ENCODE measurements around the gene NEB. TPM values are rescaled to one million over a fixed set of nuclear protein-coding genes. Genes with fewer than 3 reads are reported as not detected.
"Not testable (repeated sequence)": the region's sequence is repeated elsewhere in the genome, so short reads cannot be mapped to it uniquely, and the experiment has no call there.

Gene NEB
- total RNA-seq, 1 donor from 2014 or later = 0.39 TPM

DNA sequence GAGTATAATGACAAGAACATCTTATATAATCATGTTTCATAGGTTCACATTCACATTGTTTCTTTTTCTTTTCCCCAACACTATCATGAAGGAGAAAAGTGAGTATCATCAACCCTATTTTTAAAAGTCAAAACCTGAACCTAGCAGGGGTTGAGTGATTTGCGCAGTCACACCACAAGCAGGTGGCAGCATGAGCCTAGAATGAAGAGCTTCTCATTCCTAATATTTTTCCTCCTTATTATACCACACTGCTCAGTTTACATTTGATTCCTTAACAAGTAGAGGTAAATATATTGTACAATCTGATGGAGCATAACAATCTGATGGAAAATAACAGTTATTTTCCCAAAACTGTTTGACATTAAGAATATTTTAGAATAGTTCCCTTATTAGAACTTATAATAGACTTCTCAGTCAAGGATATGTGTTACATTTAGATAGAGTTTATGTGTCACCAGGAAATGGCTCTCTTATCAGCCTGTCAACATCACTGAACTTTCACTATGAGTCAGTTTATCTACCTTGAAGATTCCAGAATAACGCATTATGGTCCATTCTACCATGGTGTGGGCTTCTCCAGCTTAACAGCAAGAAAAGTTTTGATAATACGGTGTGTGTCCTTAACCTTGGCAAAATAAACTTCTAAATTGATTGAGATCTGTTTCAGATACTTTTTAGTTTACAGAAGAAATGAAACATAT, 119.5 kb downstream of the NEB start:
- DNase-seq (ENCODE audit: low read depth in 2 of 2) = peak in 1 of 2 donors; percentile 82

DNA sequence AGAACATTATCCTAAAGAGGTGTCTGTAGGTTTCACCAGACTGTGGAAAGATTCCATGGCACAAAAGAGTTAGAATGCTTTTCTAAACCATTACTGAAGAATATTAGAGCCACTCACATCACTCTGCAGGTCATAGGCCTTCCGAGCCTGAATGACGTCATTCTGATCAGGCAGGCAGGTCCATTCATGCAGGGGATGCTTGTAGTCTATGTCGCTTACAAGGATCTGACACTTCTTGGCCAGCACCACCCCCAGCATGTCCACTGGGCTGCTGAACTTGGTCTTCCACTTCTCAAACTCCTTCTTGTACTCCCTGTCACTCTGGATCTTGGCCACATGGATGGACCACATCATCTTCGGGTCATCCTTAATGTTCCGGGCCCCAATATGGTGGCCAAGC, 120.1 kb downstream of the NEB start:
- DNase-seq (ENCODE audit: low read depth in 2 of 2) = no peak

DNA sequence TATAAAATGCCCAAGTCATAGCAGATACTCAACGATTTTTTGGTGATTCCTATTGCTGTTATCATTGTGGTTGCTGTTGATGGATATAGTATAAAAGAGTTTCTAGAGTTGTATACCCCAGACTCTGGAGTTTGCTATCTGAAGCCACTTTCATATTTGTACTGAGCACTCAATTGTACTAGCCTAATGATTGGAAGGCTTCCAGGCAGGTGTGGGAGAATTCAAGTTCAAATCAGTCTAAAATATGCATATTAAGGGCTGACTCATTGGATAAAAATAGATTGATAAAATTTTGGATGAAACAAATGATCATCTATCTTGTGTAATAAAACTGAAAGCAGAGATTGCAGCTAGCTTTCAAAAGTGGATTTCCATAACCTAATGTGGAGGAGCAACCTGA, 122.9 kb downstream of the NEB start:
- DNase-seq (ENCODE audit: low read depth in 2 of 2) = no peak

DNA sequence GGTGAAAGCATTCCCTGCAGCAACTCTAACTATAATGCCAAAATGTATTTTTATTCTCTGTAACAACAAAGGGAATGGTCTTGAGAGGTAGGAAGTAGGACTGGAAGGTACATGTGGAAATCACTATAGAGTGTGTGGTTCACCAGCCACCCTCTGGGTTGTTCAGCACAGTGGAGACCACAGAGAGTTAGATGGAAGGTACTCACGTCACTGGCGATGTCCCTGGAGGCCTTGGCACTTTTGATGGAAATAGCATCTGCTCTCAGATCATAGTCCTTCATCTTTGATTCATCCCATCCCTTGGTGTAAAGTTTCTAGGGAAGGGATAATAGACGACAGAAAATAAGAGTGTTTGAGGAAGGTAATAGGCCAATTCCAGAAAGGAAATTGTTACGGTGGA, 124.0 kb downstream of the NEB start:
- no peak for DNase-seq (ENCODE audit: low read depth in 2 of 2)

DNA sequence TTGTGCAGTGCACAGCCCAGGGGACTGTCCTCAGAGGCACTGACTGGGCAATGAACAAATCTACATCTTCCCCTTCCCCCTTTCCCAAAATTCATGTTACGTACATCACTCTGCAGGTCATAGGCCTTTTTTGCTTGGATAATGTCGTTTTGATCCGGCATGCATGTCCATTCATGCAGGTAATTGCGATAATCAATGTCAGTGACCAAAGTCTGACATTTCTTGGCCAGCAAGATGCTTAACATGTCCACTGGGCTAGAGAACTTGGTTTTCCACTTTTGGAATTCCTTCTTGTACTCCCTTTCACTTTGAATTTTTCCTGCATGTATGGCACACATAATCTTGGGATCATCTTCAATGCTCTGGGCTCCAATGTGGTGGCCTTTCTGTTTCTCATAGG, 124.6 kb downstream of the NEB start:
- no peak for DNase-seq (ENCODE audit: low read depth in 2 of 2)

DNA sequence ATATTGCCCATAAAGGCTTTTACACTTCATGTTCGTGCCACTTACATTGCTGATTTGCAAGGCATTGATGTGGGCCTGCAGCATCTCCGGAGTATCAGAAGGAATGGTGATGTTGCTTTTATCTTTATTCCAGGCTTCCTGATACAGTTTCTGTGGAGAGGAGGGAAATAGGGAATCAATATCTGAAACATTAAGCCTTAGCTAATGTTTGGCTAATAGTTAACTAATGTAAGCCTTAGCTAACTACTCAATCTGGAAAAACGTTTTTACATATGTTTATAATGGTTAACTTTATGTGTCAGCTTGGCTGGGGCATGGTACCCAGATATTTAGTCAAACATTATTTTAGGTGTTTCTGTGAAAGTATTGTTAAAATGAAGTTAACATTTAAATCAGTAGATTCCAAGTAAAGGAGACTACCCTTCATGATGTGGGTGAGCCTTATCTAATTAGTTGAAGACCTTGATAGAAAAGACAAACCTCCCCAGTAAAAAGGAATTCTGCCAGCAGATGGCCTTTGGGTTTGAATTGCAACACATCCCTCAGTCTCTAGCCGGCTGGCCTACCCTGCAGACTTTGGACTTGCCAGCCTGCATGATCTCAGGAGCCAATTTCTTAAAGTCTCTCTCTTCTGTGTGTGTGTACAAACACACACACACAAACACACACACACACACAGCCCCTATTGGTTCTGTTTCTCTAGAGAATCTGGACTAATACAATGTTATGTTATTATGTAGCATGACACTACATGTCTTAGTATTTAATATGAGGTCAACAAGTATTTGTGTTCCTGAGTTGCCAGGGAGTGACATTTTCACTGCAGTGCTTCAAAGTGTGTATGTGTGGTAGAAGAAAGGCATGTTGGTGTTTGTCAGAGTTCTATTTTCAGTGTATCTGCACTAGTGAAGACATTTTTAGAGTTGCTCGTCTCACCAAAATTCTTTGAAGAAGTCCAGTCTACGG, 126.5 kb downstream of the NEB start:
- not testable (repeated sequence) for DNase-seq (ENCODE audit: low read depth in 2 of 2)

DNA sequence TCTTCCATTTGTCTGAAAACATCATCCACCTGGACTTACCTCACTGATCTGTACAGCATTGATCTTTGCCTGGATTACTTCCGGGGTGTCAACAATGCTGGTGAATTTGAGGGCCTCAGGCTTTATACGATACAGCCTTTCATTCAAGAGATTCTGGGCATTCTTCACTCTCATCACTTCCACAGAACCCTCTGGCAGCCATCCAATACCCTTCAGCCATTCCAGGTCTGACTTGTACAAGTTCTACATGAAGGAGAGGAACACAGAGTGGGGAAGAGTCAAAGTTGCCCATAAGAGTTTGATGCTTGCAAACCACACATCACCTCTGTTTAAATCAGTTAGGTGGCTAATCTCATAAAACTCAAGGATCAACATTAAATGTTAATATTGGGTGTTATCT, 130.7 kb downstream of the NEB start:
- not testable (repeated sequence) for DNase-seq (ENCODE audit: low read depth in 2 of 2)

DNA sequence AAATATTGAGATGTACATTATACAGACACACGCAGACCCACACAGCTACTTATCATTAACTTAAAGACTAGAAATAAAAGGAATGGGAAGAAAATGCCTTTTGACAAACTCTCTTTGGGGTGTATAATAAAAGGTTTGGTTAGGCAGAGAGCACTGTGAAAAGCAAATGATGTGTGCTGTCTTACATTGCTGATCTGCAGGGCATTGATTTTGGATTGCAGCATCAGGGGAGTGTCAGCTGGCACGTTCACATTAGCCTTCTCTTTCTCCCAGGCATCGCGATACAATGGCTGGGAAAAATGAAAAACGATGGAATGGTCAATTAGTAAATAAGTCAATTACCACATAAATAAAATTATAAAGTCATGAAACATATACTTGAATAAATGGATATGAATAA, 131.9 kb downstream of the NEB start:
- not testable (repeated sequence) for DNase-seq (ENCODE audit: low read depth in 2 of 2)

DNA sequence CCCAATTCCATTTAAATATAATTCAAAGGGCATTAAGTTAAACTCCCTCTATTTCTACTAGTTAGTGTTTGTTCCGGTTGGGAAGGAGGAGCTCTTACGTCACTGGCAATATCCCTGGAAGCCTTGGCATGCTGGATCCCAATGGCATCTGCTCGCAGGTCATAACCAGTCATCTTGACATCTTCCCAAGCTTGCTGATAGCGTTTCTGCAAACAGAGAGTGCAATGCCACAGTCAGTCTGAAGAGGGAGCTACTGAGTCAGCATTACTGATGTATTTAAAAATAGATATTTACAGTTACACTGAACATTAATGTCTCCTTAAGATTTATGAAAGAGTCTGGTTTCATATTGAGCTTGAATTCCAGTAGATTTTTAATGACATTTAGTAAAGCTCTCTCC, 132.5 kb downstream of the NEB start:
- not testable (repeated sequence) for DNase-seq (ENCODE audit: low read depth in 2 of 2)

DNA sequence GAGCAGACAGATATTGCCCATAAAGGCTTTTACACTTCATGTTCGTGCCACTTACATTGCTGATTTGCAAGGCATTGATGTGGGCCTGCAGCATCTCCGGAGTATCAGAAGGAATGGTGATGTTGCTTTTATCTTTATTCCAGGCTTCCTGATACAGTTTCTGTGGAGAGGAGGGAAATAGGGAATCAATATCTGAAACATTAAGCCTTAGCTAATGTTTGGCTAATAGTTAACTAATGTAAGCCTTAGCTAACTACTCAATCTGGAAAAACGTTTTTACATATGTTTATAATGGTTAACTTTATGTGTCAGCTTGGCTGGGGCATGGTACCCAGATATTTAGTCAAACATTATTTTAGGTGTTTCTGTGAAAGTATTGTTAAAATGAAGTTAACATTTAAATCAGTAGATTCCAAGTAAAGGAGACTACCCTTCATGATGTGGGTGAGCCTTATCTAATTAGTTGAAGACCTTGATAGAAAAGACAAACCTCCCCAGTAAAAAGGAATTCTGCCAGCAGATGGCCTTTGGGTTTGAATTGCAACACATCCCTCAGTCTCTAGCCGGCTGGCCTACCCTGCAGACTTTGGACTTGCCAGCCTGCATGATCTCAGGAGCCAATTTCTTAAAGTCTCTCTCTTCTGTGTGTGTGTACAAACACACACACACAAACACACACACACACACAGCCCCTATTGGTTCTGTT, 137.2 kb downstream of the NEB start:
- DNase-seq (ENCODE audit: low read depth in 2 of 2) = not testable (repeated sequence)

DNA sequence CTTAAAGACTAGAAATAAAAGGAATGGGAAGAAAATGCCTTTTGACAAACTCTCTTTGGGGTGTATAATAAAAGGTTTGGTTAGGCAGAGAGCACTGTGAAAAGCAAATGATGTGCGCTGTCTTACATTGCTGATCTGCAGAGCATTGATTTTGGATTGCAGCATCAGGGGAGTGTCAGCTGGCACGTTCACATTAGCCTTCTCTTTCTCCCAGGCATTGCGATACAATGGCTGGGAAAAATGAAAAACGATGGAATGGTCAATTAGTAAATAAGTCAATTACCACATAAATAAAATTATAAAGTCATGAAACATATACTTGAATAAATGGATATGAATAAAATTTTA, 142.4 kb downstream of the NEB start:
- DNase-seq (ENCODE audit: low read depth in 2 of 2) = not testable (repeated sequence)

DNA sequence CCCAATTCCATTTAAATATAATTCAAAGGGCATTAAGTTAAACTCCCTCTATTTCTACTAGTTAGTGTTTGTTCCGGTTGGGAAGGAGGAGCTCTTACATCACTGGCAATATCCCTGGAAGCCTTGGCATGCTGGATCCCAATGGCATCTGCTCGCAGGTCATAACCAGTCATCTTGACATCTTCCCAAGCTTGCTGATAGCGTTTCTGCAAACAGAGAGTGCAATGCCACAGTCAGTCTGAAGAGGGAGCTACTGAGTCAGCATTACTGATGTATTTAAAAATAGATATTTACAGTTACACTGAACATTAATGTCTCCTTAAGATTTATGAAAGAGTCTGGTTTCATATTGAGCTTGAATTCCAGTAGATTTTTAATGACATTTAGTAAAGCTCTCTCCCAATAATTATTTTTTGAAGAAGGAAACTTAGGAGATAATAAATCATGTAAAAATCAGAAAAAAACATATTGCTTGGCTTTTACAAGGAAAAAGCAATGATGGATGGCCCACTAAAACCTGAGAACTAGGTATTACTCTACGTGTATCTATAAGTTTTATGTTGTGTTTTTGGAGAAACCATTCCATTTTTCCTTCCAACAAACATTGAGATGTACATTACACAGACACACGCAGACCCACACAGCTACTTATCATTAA, 142.9 kb downstream of the NEB start:
- DNase-seq (ENCODE audit: low read depth in 2 of 2) = not testable (repeated sequence)

DNA sequence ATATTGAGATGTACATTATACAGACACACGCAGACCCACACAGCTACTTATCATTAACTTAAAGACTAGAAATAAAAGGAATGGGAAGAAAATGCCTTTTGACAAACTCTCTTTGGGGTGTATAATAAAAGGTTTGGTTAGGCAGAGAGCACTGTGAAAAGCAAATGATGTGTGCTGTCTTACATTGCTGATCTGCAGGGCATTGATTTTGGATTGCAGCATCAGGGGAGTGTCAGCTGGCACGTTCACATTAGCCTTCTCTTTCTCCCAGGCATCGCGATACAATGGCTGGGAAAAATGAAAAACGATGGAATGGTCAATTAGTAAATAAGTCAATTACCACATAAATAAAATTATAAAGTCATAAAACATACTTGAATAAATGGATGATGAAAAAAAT, 153.0 kb downstream of the NEB start:
- not testable (repeated sequence) for DNase-seq (ENCODE audit: low read depth in 2 of 2)

DNA sequence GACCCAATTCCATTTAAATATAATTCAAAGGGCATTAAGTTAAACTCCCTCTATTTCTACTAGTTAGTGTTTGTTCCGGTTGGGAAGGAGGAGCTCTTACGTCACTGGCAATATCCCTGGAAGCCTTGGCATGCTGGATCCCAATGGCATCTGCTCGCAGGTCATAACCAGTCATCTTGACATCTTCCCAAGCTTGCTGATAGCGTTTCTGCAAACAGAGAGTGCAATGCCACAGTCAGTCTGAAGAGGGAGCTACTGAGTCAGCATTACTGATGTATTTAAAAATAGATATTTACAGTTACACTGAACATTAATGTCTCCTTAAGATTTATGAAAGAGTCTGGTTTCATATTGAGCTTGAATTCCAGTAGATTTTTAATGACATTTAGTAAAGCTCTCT, 153.6 kb downstream of the NEB start:
- not testable (repeated sequence) for DNase-seq (ENCODE audit: low read depth in 2 of 2)

DNA sequence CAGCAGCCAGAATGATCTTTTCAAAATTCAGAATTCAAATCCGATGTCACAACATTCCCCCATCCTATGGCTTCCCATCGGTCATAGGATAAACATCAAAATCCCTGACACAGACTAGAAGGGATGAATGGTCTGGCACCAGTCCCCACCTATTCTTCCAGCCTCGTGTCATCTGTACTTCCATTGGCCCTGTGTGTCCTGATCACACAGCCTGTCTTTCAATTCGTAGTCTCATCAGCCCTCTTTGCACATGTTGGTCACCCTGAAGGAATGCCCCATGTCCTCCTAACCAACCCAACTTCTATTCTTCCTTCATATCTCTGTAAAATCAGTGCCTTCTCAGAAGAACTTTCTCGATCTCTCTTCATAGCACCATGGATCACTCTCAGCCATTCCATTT, 157.2 kb downstream of the NEB start:
- no peak for DNase-seq (ENCODE audit: low read depth in 2 of 2)

DNA sequence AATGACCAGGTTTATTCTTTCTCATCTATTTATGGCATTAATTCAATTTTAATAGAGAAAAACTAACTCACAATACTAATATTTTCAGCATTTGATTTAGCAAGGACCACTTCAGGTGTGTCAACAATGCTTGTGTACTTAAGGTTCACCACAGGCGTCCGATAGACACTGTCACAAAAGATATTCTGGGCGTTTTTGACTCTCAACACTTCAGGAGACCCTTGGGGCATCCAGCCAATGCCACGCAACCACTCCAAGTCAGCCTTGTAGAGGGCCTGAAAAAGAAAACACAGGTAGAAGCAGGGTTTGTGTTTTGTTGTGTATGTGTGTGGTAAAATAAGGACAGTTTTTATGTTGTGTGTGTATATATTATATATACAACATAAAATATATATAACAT, 158.2 kb downstream of the NEB start:
- no peak for DNase-seq (ENCODE audit: low read depth in 2 of 2)

DNA sequence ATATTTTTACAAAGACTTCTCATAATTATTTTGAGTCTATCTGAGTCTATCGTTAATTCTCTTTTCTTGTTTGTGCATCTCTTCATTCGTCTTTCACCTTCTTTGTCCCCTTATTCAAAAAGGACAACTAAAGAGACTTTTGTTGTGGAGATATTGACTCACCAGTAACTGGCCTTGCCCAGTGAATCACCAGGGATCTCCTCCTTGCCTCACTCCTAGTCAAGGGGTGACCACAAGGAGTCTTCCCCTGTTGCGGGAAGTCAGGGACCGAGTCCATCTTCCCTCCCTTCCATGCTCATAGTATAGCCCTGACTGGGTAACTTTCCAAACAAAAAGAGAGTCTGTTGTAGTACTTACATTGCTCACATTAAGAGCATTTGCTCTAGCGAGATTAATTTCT, 158.9 kb downstream of the NEB start:
- DNase-seq (ENCODE audit: low read depth in 2 of 2) = no peak

DNA sequence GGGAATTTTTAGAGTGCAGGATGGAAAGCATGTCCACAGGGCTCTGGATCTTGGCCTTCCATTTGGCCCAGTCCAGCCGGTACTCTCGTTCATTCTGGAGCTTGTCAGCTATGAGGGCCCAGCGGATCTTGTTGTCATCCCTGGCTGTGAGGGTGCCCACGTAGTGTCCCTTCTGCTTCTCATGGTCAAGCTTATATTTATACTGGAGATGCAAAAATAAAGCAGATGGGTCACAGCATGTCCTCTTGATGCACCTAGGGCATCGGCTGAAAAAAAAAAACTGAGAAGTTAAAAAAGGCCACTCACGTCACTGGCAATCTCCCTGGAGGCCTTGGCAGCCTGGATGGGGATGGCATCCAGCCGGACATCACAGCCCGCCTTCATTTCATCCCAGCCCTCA, 164.1 kb downstream of the NEB start:
- DNase-seq (ENCODE audit: low read depth in 2 of 2) = no peak

DNA sequence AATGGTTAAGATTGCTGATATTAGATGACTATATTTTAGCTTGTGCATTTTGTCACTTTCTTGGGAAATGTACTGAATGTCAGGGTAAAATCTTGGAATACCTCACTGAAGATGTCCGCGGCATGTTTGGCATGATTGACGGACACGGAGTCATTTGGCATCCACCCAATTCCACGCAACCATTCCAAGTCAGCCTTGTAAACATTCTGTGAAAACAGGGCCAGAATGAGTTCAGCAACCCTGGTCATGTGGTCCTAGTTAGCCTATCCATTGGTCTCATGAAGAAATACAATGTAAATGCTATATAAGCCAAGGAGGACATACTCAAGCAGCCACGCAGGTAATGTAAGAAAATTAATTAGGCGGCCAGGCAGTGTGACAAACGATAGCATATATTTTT, 165.1 kb downstream of the NEB start:
- DNase-seq (ENCODE audit: low read depth in 2 of 2) = no peak

DNA sequence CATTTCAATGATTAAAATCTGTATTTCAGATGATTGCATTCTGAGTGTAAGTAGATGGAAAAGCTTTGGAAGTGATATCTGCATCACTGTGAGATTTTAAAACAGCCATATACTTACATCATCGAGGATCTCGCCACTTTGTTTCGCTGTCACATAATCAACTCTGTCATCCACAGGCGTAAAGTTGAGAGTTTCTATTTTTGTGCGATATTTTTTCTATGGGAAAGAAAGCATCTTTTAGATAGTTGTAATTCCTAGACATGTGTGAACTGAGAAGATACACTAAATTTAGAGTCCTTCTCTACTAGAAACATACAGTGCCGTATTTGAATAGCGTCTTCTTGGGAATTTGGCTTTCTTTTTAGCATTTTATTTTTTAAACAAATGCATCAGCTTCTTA, 165.8 kb downstream of the NEB start:
- DNase-seq (ENCODE audit: low read depth in 2 of 2) = no peak

DNA sequence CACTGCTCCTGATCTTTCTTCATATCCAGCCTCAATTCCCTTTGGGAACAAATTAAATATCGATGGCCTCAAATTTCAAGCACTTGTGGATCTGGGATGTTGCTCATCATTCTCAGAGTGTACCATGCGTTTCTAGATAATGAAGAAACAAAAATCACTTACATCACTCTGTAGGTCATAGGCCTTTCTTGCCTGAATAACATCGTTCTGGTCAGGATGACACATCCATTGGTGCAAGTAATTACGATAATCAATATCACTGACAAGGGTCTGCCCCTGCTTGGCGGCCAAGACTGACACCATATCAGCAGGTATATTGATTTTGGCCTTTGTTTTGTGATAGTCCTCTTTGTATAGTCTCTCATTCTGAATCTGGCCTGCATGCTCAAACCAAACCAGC, 167.3 kb downstream of the NEB start:
- DNase-seq (ENCODE audit: low read depth in 2 of 2) = no peak

DNA sequence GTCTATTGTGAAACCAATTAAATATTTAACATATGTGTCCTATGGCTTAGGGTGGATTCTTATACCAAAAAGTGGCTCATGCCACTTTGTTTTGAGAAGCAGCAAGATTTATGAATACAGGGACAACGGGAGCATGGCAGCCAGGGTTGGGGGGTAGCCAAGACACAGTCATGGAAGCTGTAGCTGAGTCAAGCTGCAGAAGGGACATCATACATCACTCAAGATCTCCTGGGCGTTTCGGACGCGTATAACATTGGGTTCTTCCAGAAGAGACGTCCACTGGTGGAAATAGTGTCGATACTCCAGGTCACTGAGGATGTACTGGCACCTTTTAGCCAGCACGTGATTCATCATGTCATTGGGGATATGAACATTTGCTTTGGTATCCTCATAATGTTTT, 171.9 kb downstream of the NEB start:
- no peak for DNase-seq (ENCODE audit: low read depth in 2 of 2)

All from dermis microvascular lymphatic vessel endothelial cell (primary cell).